Body of pancreas (tissue), 4 donors: ENCODE results near the gene MAP2K5. TPM values are rescaled to one million over a fixed set of nuclear protein-coding genes. Genes with fewer than 3 reads are reported as not detected.

Experiments used
- ATAC-seq: fragments of 150-250 bp; one replicate; pipeline ENCODE4 v1.9.1; 2016
- DNase-seq, 4 donors: peaks; one replicate each; pipeline ENCODE4 v3.0.0-alpha.2; 2019
- H3K27ac ChIP-seq, 4 donors: fragments of 200-600 bp; sonication (generic); 1 replicate in 3 of 4; 2 replicates in 1 of 4; pipeline versions ENCODE4 v1.5.1 to v1.6.1; 2016 to 2019; ENCODE audit warnings: mild to moderate bottlenecking in 1 of 4, mixed read lengths in 1 of 4, moderate library complexity in 1 of 4
- H3K27me3 ChIP-seq, 2 donors: fragments of 200-600 bp; sonication (generic); one replicate each; pipeline ENCODE4 v1.6.0; 2016; ENCODE audit warnings: mild to moderate bottlenecking in 1 of 2
- H3K36me3 ChIP-seq, 2 donors: fragments of 200-600 bp; sonication (generic); replicated peaks in 1 of 2; 2 replicates each; pipeline ENCODE4 v1.5.1; 2016; ENCODE audit warnings: low read depth in 2 of 2; ENCODE audit not compliant: insufficient read depth in 1 of 2
- H3K4me1 ChIP-seq: fragments of 200-600 bp; sonication (generic); one replicate; pipeline ENCODE4 v1.6.0; 2016
- H3K4me3 ChIP-seq, 2 donors: fragments of 200-600 bp; sonication (generic); 1 replicate in 1 of 2; 2 replicates in 1 of 2; pipeline ENCODE4 v1.5.1; 2016 to 2019
- H3K9me3 ChIP-seq, 3 donors: fragments of 200-600 bp; sonication (generic); 1 replicate in 2 of 3; 2 replicates in 1 of 3; pipeline ENCODE4 v1.5.1; 2016
- POLR2A ChIP-seq, 3 donors: fragments of 450-650 bp; IDR thresholded peaks; one replicate each; pipeline ENCODE4 v1.6.1; 2016; ENCODE audit warnings: antibody characterized with exemption in 3 of 3, mild to moderate bottlenecking in 2 of 3
- whole genome bisulfite sequencing, 2 donors: methylation state at CpG; one replicate each; pipeline ENCODE4 v1.1.5; 2017; 5-methylcytosine and 5-hydroxymethylcytosine counted together
- intact Hi-C: fragments of 100-400 bp; cut with DNase I; formaldehyde crosslinking; loops from one replicate; pipeline ENCODE4 v1.15.1; 2023
- total RNA-seq, 2 donors: library from RNA; depleted of rRNA; stranded (reverse); fragments of >200 nt; gene quantifications; one replicate each; pipeline ENCODE4 v1.1.0, GENCODE V29; 2016
- TF ChIP-seq, protein P1 (sequence below), 7 experiments: fragments of 450-650 bp in 4 of 7; fragments of 200-600 bp in 3 of 7; sonication (generic) in 3 of 7; IDR thresholded peaks; one replicate each; pipeline ENCODE4 v1.5.1; 2016 to 2019; ENCODE audit warnings: antibody characterized with exemption in 7 of 7

Gene MAP2K5
- total RNA-seq, 2 donors from 2014 or later = 2.6 to 10.9 TPM

DNA sequence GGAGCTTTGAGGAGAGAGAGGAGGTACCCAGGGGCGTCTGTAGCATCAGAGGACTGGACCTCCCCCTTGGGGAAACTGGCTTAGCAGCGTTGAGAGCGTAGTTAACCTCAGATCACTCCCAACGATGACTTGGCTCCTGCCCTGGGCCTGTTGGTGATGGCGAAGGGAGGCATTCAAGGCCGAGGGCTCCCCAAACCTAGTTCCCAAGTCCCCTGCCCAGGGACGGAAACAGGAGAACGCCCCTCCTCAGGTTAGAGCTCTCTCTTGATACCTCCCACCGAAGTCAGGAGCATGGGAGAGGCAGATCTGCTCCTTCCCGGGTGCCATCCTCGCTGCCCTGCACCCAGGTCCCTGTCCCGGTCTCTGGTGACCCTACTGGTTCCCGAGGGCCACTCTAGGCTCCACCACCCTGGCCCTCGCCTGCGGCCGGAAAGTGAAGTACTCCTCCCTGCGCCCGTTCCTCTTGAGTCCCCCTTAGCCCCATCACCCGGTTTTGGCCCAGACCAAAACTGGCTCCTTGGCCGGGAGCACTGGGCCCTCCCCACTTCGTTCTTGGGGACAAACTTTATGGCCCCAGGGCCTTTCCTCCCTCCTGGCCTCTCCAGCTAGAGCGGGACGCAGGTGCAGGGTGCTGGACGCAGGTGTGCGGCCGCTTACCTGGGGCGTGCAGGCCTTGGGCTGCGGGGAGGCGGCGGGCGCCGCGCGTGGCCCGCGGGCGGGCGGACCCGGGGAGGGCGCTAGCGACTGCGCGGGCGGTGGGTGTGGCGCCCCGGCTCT, 280.2 kb downstream of the MAP2K5 start:
- TF ChIP-seq POLR2A (IDR thresholded peaks at IDR 0.05) = no peak
- TF ChIP-seq, protein P1, sequence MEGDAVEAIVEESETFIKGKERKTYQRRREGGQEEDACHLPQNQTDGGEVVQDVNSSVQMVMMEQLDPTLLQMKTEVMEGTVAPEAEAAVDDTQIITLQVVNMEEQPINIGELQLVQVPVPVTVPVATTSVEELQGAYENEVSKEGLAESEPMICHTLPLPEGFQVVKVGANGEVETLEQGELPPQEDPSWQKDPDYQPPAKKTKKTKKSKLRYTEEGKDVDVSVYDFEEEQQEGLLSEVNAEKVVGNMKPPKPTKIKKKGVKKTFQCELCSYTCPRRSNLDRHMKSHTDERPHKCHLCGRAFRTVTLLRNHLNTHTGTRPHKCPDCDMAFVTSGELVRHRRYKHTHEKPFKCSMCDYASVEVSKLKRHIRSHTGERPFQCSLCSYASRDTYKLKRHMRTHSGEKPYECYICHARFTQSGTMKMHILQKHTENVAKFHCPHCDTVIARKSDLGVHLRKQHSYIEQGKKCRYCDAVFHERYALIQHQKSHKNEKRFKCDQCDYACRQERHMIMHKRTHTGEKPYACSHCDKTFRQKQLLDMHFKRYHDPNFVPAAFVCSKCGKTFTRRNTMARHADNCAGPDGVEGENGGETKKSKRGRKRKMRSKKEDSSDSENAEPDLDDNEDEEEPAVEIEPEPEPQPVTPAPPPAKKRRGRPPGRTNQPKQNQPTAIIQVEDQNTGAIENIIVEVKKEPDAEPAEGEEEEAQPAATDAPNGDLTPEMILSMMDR (IDR thresholded peaks at IDR 0.05) = no peak
- Histone ChIP-seq H3K4me1 (peaks cover 72% of the 10 kb centered on the region), H3K27ac (no peak overlapping the region), H3K36me3 (no peaks in the 10 kb centered on the region), H3K9me3 (no peaks in the 10 kb centered on the region), H3K27me3 (peaks cover 0 to 73% of the 10 kb centered on the region in 2 donors), H3K4me3 (no peak overlapping the region)
- DNase-seq (no peak), ATAC-seq (no peak)
- 3 to 11% methylated on average over 4 to 46 of the region's 46 CpGs for WGBS, 2 donors
- intact Hi-C loops = no loop called here

DNA sequence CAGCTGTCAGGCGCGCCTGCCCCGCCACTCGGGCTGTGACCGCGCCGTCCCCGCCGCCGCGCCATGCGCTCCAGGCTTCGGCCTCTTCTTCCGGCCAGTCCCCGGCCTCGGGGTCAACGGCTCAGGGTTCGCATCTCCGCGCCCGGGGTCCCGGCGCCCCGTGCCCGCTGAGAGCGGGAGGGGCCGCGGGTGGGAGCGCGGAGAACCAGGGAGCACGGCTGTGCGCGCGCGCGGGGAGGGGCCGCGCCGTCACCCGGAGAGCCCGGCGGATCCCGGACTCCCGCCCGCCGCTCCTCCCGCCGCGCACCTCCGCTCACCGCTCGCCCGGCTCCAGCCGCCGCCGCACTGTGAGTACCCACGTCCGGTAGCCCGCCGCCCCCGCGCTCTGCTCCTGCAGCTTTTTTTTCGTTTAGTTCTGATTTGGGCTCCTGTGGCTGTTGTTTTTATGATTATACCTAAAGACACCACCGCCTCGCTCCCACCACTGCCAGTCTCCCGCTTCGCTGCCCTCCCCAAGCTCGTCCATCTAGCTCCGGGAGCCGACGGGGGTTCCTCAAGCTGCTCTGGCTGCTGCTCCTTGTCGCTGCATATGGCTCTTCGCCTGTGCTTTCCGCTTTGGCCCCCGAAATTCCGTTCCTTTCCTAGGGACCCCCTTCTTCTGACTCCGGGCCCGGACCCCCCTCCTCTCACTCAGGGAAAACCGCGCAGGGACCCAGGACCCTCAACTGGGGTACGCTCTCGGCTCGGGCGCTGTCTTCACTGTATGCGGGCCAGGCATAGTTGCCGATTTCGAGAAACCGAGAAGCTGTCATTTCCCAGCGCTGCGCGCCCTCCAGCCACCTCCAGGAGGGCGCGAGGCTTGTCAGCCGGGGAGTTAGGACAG, 281.1 kb downstream of the MAP2K5 start:
- H3K9me3 ChIP-seq = no peaks in the 10 kb centered on the region
- TF ChIP-seq, protein P1 (IDR thresholded peaks at IDR 0.05) = no peak
- no peak for TF ChIP-seq POLR2A (IDR thresholded peaks at IDR 0.05)
- WGBS, 2 donors = 2 to 6% methylated on average over 49 to 82 of the region's 94 CpGs
- DNase-seq (no peak), ATAC-seq (no peak)
- H3K4me3 ChIP-seq = no peak overlapping the region
- H3K4me1 ChIP-seq = peaks cover 80% of the 10 kb centered on the region
- H3K27ac ChIP-seq = no peak overlapping the region
- no peaks in the 10 kb centered on the region for H3K36me3 ChIP-seq
- H3K27me3 ChIP-seq = peaks cover 0 to 82% of the 10 kb centered on the region in 2 donors
- intact Hi-C loops = no loop called here

DNA sequence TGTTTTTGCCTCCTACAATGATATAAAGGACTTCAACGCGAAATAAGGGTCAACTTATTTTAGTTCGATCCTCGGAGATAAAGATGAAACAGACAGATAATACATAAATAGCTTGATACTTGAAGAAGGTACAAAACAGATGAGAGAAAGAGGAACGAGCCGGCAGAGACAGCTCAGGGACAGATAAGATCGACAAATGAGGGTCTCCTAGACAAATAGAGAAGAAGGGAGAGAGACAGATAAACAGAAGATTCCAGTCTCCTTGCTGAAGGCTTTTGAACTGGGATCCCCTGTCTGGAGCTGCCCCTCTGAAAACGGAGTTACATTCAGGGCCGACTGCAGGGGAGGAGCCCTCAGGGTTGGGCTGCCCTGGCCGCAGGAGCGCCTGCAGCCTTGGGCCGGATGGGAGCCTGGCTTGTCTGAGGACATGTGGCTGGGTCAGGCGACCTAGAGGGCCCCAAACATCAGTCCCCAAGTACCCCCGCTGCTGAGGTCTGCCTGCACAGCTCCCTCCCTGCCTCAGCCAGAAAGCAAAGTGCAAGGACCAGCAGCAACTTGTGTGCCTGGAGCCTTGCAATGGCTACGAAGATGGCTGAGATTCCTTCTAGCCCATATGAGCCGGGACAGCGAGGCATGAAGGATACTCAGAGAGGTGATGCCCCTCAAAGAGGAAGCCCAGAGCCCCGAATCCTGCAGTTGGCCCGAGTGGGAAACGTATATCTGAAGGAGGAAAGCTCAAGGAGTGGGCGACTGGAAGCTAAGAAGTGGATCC, 281.9 kb downstream of the MAP2K5 start:
- peaks cover 88% of the 10 kb centered on the region for H3K4me1 ChIP-seq
- WGBS, 2 donors = 6 to 8% methylated on average over 18 to 21 of the region's 21 CpGs
- no peak for DNase-seq

More for the DNA sequence above, 281.9 kb downstream of the MAP2K5 start:
- H3K27me3 ChIP-seq = peaks cover 0 to 90% of the 10 kb centered on the region in 2 donors
- intact Hi-C loops = no loop called here
- H3K27ac ChIP-seq = no peak overlapping the region
- TF ChIP-seq, protein P1 (IDR thresholded peaks at IDR 0.05) = no peak
- no peak for TF ChIP-seq POLR2A (IDR thresholded peaks at IDR 0.05)
- H3K4me3 ChIP-seq = no peak overlapping the region
- H3K9me3 ChIP-seq = no peaks in the 10 kb centered on the region
- ATAC-seq = no peak
- H3K36me3 ChIP-seq = no peaks in the 10 kb centered on the region
